ENCODE data around the gene CCR4. TPM values are rescaled to one million over a fixed set of nuclear protein-coding genes. Genes with fewer than 3 reads are reported as not detected.

CCR4 gene
- total and polyA plus RNA-seq, 2 of the 4 experiments (the other 2 are of a cell fraction), result not detected

DNA sequence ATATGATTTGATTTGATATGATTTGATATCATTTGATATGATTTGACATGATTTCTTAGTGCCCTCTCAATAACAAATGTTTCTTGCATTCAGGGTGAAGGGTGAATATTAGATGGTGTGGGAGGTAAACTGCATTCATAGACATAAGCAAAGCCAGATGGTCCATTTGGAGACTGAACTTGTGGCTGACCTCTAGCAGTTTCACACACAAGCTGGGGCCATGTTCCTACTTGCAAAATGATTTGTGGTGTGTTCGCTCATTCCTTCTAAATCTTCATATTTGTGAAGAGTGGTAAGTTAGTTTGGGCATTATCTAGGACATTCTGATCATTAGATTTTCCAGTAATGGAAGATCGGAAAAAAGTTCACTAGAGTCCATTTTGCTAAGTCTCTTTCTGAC, 40.5 kb upstream of the CCR4 start:
- Histone ChIP-seq H3K18ac (ENCODE audit: low read depth, low read length) (no peak overlapping the region), H4K91ac (ENCODE audit: insufficient read depth, low read depth, low read length) (no peak overlapping the region), H3K9ac (ENCODE audit: low read depth, low read length) (no peak overlapping the region), H2AK9ac (replicated peaks; ENCODE audit: low read depth, low read length, poor library complexity) (no peak overlapping the region), H4K20me1 (ENCODE audit: insufficient read depth, low read length) (no peaks in the 10 kb centered on the region), H2AK5ac (ENCODE audit: low read depth, low read length) (no peak overlapping the region), H3K27me3 (ENCODE audit: control insufficient read depth, insufficient read depth, low read length) (peaks cover 1% of the 10 kb centered on the region), H3K23ac (ENCODE audit: low read depth, low read length) (no peak overlapping the region), H3K56ac (ENCODE audit: extremely low read depth, insufficient read depth, low read length) (no peak overlapping the region), H3K4me2 (ENCODE audit: low read depth, low read length) (no peak overlapping the region), H4K5ac (ENCODE audit: low read depth, low read length) (no peak overlapping the region), H2BK5ac (ENCODE audit: low read depth, low read length, poor library complexity, severe bottlenecking) (no peak overlapping the region), H3K36me3 (ENCODE audit: control insufficient read depth, insufficient read depth, low read length) (no peaks in the 10 kb centered on the region), H3K4me1 (ENCODE audit: control insufficient read depth, insufficient read depth, low read length) (no peaks in the 10 kb centered on the region), H3K9me1 (ENCODE audit: insufficient read depth, low read length) (no peaks in the 10 kb centered on the region), H3K79me1 (ENCODE audit: low read depth in 1 of 2, low read length in 2 of 2) (no peaks in the 10 kb centered on the region), H3K9me3 (ENCODE audit: control insufficient read depth, insufficient read depth, low read length) (no peaks in the 10 kb centered on the region), H3K27ac (ENCODE audit: insufficient read depth, low read length) (no peak overlapping the region), H3K4me3 (ENCODE audit: insufficient read depth, low read depth, low read length) (no peak overlapping the region), H3K4ac (ENCODE audit: low read depth, low read length) (no peak overlapping the region), H2AFZ (replicated peaks; ENCODE audit: low read length, poor library complexity) (no peak overlapping the region), H3K14ac (replicated peaks; ENCODE audit: low read depth, low read length) (no peak overlapping the region), H2BK15ac (ENCODE audit: low read depth, low read length) (no peak overlapping the region), H2BK120ac (ENCODE audit: low read depth, low read length) (no peak overlapping the region), H4K8ac (ENCODE audit: low read depth in 2 of 2, low read length in 2 of 2) (no peak overlapping the region), H2BK20ac (ENCODE audit: low read depth, low read length) (no peak overlapping the region)
- dilution Hi-C loops (cut with HindIII; ENCODE audit: low sequenced_read_pairs, unreplicated experiment), result no loop called here
- POLR2A ChIA-PET (ENCODE audit: unreplicated experiment), result no interaction called here
- BruUV-seq (replicated peaks), result no TSS peak
- TF ChIP-seq BHLHE40 (IDR thresholded peaks at IDR 0.05; ENCODE audit: low read depth, low read length), result no peak
- TF ChIP-seq POLR2A (IDR thresholded peaks at IDR 0.05; ENCODE audit: low read depth, low read length), result no peak
- TF ChIP-seq MXI1 (IDR thresholded peaks at IDR 0.05; ENCODE audit: borderline replicate concordance, low read depth, low read length), result no peak
- TF ChIP-seq RFX5 (IDR thresholded peaks at IDR 0.05; ENCODE audit: low read depth, low read length), result no peak
- no peak for TF ChIP-seq NFE2L2 (IDR thresholded peaks at IDR 0.05; ENCODE audit: low read depth, low read length)
- no peak for TF ChIP-seq RCOR1 (IDR thresholded peaks at IDR 0.05; ENCODE audit: insufficient replicate concordance, low read length)
- no peak for TF ChIP-seq SMC3 (IDR thresholded peaks at IDR 0.05; ENCODE audit: low read depth, low read length)
- TF ChIP-seq, protein P1, sequence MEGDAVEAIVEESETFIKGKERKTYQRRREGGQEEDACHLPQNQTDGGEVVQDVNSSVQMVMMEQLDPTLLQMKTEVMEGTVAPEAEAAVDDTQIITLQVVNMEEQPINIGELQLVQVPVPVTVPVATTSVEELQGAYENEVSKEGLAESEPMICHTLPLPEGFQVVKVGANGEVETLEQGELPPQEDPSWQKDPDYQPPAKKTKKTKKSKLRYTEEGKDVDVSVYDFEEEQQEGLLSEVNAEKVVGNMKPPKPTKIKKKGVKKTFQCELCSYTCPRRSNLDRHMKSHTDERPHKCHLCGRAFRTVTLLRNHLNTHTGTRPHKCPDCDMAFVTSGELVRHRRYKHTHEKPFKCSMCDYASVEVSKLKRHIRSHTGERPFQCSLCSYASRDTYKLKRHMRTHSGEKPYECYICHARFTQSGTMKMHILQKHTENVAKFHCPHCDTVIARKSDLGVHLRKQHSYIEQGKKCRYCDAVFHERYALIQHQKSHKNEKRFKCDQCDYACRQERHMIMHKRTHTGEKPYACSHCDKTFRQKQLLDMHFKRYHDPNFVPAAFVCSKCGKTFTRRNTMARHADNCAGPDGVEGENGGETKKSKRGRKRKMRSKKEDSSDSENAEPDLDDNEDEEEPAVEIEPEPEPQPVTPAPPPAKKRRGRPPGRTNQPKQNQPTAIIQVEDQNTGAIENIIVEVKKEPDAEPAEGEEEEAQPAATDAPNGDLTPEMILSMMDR (conservative IDR thresholded peaks at IDR 0.05; ENCODE audit: low read depth, low read length), result no peak
- TF ChIP-seq, protein P2, sequence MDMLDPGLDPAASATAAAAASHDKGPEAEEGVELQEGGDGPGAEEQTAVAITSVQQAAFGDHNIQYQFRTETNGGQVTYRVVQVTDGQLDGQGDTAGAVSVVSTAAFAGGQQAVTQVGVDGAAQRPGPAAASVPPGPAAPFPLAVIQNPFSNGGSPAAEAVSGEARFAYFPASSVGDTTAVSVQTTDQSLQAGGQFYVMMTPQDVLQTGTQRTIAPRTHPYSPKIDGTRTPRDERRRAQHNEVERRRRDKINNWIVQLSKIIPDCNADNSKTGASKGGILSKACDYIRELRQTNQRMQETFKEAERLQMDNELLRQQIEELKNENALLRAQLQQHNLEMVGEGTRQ (IDR thresholded peaks at IDR 0.05; ENCODE audit: low read depth, low read length), result no peak
- TF ChIP-seq FOS (IDR thresholded peaks at IDR 0.05; ENCODE audit: low read depth, low read length), result no peak
- no peak for TF ChIP-seq RAD21 (IDR thresholded peaks at IDR 0.05; ENCODE audit: low read length)
- no peak for TF ChIP-seq MAZ (IDR thresholded peaks at IDR 0.05; ENCODE audit: borderline replicate concordance, low read depth, low read length)
- TF ChIP-seq CHD1 (IDR thresholded peaks at IDR 0.05; ENCODE audit: low read depth, low read length), result no peak
- no peak for TF ChIP-seq CEBPB (IDR thresholded peaks at IDR 0.05; ENCODE audit: low read depth, low read length)
- TF ChIP-seq MAFK (IDR thresholded peaks at IDR 0.05; ENCODE audit: low read depth, low read length), result no peak
- TF ChIP-seq, protein P3, sequence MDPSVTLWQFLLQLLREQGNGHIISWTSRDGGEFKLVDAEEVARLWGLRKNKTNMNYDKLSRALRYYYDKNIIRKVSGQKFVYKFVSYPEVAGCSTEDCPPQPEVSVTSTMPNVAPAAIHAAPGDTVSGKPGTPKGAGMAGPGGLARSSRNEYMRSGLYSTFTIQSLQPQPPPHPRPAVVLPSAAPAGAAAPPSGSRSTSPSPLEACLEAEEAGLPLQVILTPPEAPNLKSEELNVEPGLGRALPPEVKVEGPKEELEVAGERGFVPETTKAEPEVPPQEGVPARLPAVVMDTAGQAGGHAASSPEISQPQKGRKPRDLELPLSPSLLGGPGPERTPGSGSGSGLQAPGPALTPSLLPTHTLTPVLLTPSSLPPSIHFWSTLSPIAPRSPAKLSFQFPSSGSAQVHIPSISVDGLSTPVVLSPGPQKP (IDR thresholded peaks at IDR 0.05; ENCODE audit: borderline replicate concordance, low read depth, low read length), result no peak
- in situ Hi-C loops (cut with MboI; ENCODE audit: low sequenced_read_pairs), result no loop called here
- DNase-seq (no peak), ATAC-seq (ENCODE audit: low read depth) (no peak)
- WGBS, 2 experiments (ENCODE audit: extremely low coverage in 2 of 2, insufficient read length in 1 of 2), result no CpG with 5 or more reads among the region's 2 CpGs
- intact Hi-C loops (cut with micrococcal nuclease), result no loop called here
- CTCF ChIA-PET, result no interaction called here
